Lung (tissue), 12 donors: ENCODE measurements around the gene DMPK. TPM values are rescaled to one million over a fixed set of nuclear protein-coding genes. Genes with fewer than 3 reads are reported as not detected.

Experiments used
- ATAC-seq: fragments of 200-7000 bp; cut with Tn5 transposase; one replicate; pipeline ENCODE4 v1.9.1; 2020; ENCODE audit warnings: moderate number of reproducible peaks; ENCODE audit not compliant: insufficient read depth, low FRiP score
- DNase-seq, 3 donors: peaks; one replicate each; pipeline ENCODE4 v3.0.0-alpha.2; 2013 to 2017
- H3K27ac ChIP-seq, 2 donors: one replicate each; pipeline ENCODE4 v1.5.1; 2013; ENCODE audit warnings: mild to moderate bottlenecking in 2 of 2, moderate library complexity in 2 of 2, control low read depth in 1 of 2, inconsistent platforms in 1 of 2, low read depth in 1 of 2, low read length in 1 of 2
- H3K27me3 ChIP-seq, 3 donors: one replicate each; pipeline ENCODE4 v1.5.1; 2013; ENCODE audit warnings: low read length in 2 of 3; ENCODE audit not compliant: control insufficient read depth in 3 of 3, insufficient read depth in 3 of 3
- H3K36me3 ChIP-seq, 4 donors: one replicate each; pipeline ENCODE4 v1.5.1; 2013; ENCODE audit warnings: low read length in 4 of 4, mild to moderate bottlenecking in 1 of 4, moderate library complexity in 1 of 4; ENCODE audit not compliant: control insufficient read depth in 4 of 4, insufficient read depth in 4 of 4
- H3K4me1 ChIP-seq, 5 donors: one replicate each; pipeline ENCODE4 v1.5.1; 2013; ENCODE audit warnings: low read length in 5 of 5, mild to moderate bottlenecking in 2 of 5, moderate library complexity in 1 of 5; ENCODE audit not compliant: control insufficient read depth in 5 of 5, insufficient read depth in 5 of 5
- H3K4me3 ChIP-seq: one replicate; pipeline ENCODE4 v1.5.1; 2013; ENCODE audit warnings: mild to moderate bottlenecking, control low read depth, moderate library complexity
- H3K9ac ChIP-seq, 2 donors: one replicate each; pipeline ENCODE4 v1.5.1; 2013; ENCODE audit warnings: low read length in 2 of 2, control low read depth in 1 of 2; ENCODE audit not compliant: insufficient read depth in 1 of 2
- H3K9me3 ChIP-seq, 4 donors: one replicate each; pipeline ENCODE4 v1.5.1; 2013; ENCODE audit warnings: low read length in 3 of 4, mild to moderate bottlenecking in 1 of 4, moderate library complexity in 1 of 4; ENCODE audit not compliant: control insufficient read depth in 4 of 4, insufficient read depth in 3 of 4
- WGBS, 2 donors: extraction: QIAGEN DNeasy Blood & Tissue Kit; methylation state at CpG; one replicate each; pipeline ENCODE4 v1.1.7; 2013; 5-methylcytosine and 5-hydroxymethylcytosine counted together
- polyA plus RNA-seq, 2 donors: library from polyadenylated mRNA; stranded (reverse); fragments of 200-250 nt; gene quantifications; one replicate each; pipeline ENCODE4 v1.2.1, GENCODE V29; 2013
- total RNA-seq, 2 donors: library from RNA; depleted of rRNA in 1 of 2; stranded (reverse); fragments of >200 nt in 1 of 2; gene quantifications; one replicate each; pipeline ENCODE4 v1.2.1, GENCODE V29; 2014 to 2021
- TF ChIP-seq, protein P1 (sequence below): IDR thresholded peaks from 2 replicates; pipeline ENCODE4 v1.5.1; 2012; ENCODE audit warnings: mild to moderate bottlenecking; ENCODE audit errors: control extremely low read depth, extremely low read depth
- donor health status: control.
- donor health status: control.
- donor health status: Bipolar disorder and iron deficiency.
- donor health status: healthy.
- donor health status: DM: yes; HTN: yes; CAD: no.

The DMPK gene
- total and polyA plus RNA-seq, 4 donors: 32.4 to 70.4 (median 40.4) TPM

DNA sequence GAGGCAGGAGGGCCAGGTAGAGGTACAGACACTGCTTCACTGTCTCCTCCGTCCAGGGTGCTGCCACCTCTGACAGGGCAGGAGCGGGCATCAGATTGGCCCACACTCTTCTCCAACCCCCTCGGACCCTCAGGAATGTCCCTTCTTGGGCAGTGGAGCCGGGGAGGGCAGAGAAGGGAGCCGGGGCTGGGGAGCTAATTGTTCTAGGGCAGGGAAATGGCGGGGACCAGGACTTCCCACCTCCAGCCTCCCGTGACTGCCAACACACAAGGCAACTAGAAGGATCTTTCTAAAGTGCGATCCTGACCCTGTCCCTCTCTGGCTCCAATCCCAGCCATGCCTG, 42.9 kb upstream of the DMPK start:
- DNase-seq: no peak
- Histone ChIP-seq H3K27me3 (no peaks in the 10 kb centered on the region), H3K27ac (no peak overlapping the region), H3K9ac (no peak overlapping the region), H3K9me3 (no peaks in the 10 kb centered on the region), H3K4me3 (no peak overlapping the region), H3K36me3 (peaks cover 22 to 90% (median 39%) of the 10 kb centered on the region in 4 donors), H3K4me1 (no peaks in the 10 kb centered on the region)
- TF ChIP-seq, protein P1, sequence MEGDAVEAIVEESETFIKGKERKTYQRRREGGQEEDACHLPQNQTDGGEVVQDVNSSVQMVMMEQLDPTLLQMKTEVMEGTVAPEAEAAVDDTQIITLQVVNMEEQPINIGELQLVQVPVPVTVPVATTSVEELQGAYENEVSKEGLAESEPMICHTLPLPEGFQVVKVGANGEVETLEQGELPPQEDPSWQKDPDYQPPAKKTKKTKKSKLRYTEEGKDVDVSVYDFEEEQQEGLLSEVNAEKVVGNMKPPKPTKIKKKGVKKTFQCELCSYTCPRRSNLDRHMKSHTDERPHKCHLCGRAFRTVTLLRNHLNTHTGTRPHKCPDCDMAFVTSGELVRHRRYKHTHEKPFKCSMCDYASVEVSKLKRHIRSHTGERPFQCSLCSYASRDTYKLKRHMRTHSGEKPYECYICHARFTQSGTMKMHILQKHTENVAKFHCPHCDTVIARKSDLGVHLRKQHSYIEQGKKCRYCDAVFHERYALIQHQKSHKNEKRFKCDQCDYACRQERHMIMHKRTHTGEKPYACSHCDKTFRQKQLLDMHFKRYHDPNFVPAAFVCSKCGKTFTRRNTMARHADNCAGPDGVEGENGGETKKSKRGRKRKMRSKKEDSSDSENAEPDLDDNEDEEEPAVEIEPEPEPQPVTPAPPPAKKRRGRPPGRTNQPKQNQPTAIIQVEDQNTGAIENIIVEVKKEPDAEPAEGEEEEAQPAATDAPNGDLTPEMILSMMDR: no peak
- 95 to 98% methylated on average over 8 of the region's 8 CpGs for WGBS, 2 donors
- no peak for ATAC-seq

- TF ChIP-seq, protein P1: no peak
These were observed 42.4 kb upstream of the DMPK start for GRCh38 chr19:45824531-45825262.

DNA sequence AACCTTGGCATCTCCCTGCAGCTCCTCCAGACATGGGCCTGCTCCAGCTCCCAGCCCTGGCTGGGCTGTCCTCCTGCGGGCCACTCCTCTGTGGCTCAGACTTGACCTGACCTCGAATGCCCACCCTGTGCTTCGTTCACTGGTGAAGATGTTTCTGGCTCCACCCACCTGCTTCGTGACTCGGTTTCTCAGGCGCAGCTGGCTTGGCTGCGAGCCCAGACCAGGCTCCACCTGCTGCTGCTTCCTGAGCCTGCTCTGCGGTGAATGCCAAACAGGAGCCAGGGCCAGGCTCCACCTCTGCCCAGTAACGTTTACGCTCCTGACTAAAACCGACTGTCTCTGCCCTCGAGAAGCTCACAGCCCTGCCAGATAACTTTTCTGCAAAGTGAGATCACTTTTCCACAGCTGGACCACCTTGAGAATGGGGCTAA, 41.8 kb upstream of the DMPK start:
- Histone ChIP-seq H3K9me3 (no peaks in the 10 kb centered on the region), H3K27ac (no peak overlapping the region), H3K4me3 (no peak overlapping the region), H3K27me3 (no peaks in the 10 kb centered on the region), H3K4me1 (no peaks in the 10 kb centered on the region), H3K9ac (no peak overlapping the region), H3K36me3 (peaks cover 22 to 89% (median 32%) of the 10 kb centered on the region in 4 donors)
- ATAC-seq (no peak), DNase-seq (no peak)
- TF ChIP-seq, protein P1: no peak
- 61 to 81% methylated on average over 12 of the region's 12 CpGs for WGBS, 2 donors

More at GRCh38 chr19:45824531-45825262, 42.4 kb upstream of the DMPK start:
- no peaks in the 10 kb centered on the region for H3K4me1 ChIP-seq
- H3K36me3 ChIP-seq: peaks cover 26 to 87% (median 35%) of the 10 kb centered on the region in 4 donors
- WGBS, 2 donors: 88 to 90% methylated on average over 26 of the region's 26 CpGs
- H3K27ac ChIP-seq: no peak overlapping the region
- no peaks in the 10 kb centered on the region for H3K27me3 ChIP-seq
- no peak for ATAC-seq
- H3K9ac ChIP-seq: no peak overlapping the region
- H3K4me3 ChIP-seq: no peak overlapping the region
- no peak for DNase-seq
- no peaks in the 10 kb centered on the region for H3K9me3 ChIP-seq
